ENCODE measurements around the gene PRTFDC1. TPM values are rescaled to one million over a fixed set of nuclear protein-coding genes. Genes with fewer than 3 reads are reported as not detected.

Gene PRTFDC1
- total RNA-seq, 1 donor from 2014 or later = 1.5 TPM

GRCh38 chr10:24865783-24866182, 86.6 kb downstream of the PRTFDC1 start:
- Histone ChIP-seq H3K4me1 (peaks cover 7% of the 10 kb centered on the region), H3K27me3 (ENCODE audit: low read depth) (no peaks in the 10 kb centered on the region), H3K36me3 (no peaks in the 10 kb centered on the region), H3K27ac (replicated peaks) (no peak overlapping the region), H3K4me3 (no peak overlapping the region), H3K9me3 (replicated peaks) (peaks cover 8% of the 10 kb centered on the region)
- intact Hi-C loops (cut with micrococcal nuclease) = no loop called here
- DNase-seq = no peak
- no peak for TF ChIP-seq CTCF (IDR thresholded peaks at IDR 0.05; ENCODE audit: borderline replicate concordance)

- Histone ChIP-seq H3K4me3 (no peak overlapping the region), H3K4me1 (peaks cover 22% of the 10 kb centered on the region), H3K27ac (replicated peaks) (no peak overlapping the region), H3K36me3 (no peaks in the 10 kb centered on the region), H3K27me3 (ENCODE audit: low read depth) (no peaks in the 10 kb centered on the region), H3K9me3 (replicated peaks) (peaks cover 8% of the 10 kb centered on the region)
- DNase-seq = no peak
- no peak for TF ChIP-seq CTCF (IDR thresholded peaks at IDR 0.05; ENCODE audit: borderline replicate concordance)
- intact Hi-C loops (cut with micrococcal nuclease) = no loop called here
These were observed 89.8 kb downstream of the PRTFDC1 start for GRCh38 chr10:24862589-24862988.

GRCh38 chr10:24858288-24859270, 93.8 kb downstream of the PRTFDC1 start:
- no peaks in the 10 kb centered on the region for H3K36me3 ChIP-seq
- H3K27ac ChIP-seq (replicated peaks) = no peak overlapping the region
- H3K4me1 ChIP-seq = peaks cover 15% of the 10 kb centered on the region
- DNase-seq = no peak
- intact Hi-C loops (cut with micrococcal nuclease) = no loop called here
- no peak overlapping the region for H3K4me3 ChIP-seq
- TF ChIP-seq CTCF (IDR thresholded peaks at IDR 0.05; ENCODE audit: borderline replicate concordance) = no peak
- no peaks in the 10 kb centered on the region for H3K27me3 ChIP-seq (ENCODE audit: low read depth)
- peaks cover 8% of the 10 kb centered on the region for H3K9me3 ChIP-seq (replicated peaks)

GRCh38 chr10:24857031-24857725, 95.2 kb downstream of the PRTFDC1 start:
- intact Hi-C loops (cut with micrococcal nuclease) = no loop called here
- no peak overlapping the region for H3K27ac ChIP-seq (replicated peaks)
- DNase-seq = no peak
- no peaks in the 10 kb centered on the region for H3K36me3 ChIP-seq
- no peaks in the 10 kb centered on the region for H3K9me3 ChIP-seq (replicated peaks)
- H3K4me1 ChIP-seq = peaks cover 15% of the 10 kb centered on the region
- no peak overlapping the region for H3K4me3 ChIP-seq
- no peaks in the 10 kb centered on the region for H3K27me3 ChIP-seq (ENCODE audit: low read depth)
- TF ChIP-seq CTCF (IDR thresholded peaks at IDR 0.05; ENCODE audit: borderline replicate concordance) = no peak

GRCh38 chr10:24854256-24854655, 98.2 kb downstream of the PRTFDC1 start:
- Histone ChIP-seq H3K4me1 (peaks cover 18% of the 10 kb centered on the region), H3K4me3 (no peak overlapping the region), H3K27ac (replicated peaks) (no peak overlapping the region), H3K9me3 (replicated peaks) (no peaks in the 10 kb centered on the region), H3K27me3 (ENCODE audit: low read depth) (no peaks in the 10 kb centered on the region), H3K36me3 (no peaks in the 10 kb centered on the region)
- DNase-seq = no peak
- intact Hi-C loops (cut with micrococcal nuclease) = no loop called here
- TF ChIP-seq CTCF (IDR thresholded peaks at IDR 0.05; ENCODE audit: borderline replicate concordance) = no peak
